GM12864 (cell line): ENCODE measurements around the gene SULF2.

Experiments used
- DNase-seq: peaks from one replicate; pipeline ENCODE4 v3.0.0-alpha.2; 2011; ENCODE audit warnings: low read depth
- H3K4me3 ChIP-seq: 2 replicates; pipeline ENCODE4 v1.5.1; 2011; ENCODE audit warnings: mild to moderate bottlenecking, low read depth, low read length, control low read depth
- TF ChIP-seq, protein P1 (sequence below): IDR thresholded peaks from 2 replicates; pipeline ENCODE4 v1.5.1; 2011; ENCODE audit warnings: low read depth, mild to moderate bottlenecking, moderate library complexity, low read length, control low read depth, inconsistent platforms; ENCODE audit errors: missing control alignments

Gene SULF2

DNA sequence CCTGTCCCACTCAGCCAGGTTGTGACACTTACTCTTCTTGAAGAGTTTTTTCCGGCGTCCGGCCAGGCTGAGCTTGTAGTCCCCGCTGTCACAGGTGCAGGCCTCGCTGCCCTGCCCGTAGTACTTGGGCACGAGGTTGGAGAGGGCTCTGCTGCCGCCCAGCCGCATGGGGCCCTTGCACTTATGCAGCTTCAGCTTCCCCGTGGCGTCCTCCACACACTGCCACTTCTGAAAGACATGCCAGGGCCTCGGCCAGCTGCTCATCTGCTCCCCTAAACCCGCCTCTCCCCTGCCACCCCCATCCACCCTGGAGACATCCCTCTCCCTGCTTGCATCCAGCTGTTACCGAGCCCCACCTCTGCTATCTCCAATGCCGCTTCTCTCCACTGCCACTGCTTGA is 113.1 kb downstream of the SULF2 start:
- H3K4me3 ChIP-seq: no peak overlapping the region
- no peak for DNase-seq
- TF ChIP-seq, protein P1, sequence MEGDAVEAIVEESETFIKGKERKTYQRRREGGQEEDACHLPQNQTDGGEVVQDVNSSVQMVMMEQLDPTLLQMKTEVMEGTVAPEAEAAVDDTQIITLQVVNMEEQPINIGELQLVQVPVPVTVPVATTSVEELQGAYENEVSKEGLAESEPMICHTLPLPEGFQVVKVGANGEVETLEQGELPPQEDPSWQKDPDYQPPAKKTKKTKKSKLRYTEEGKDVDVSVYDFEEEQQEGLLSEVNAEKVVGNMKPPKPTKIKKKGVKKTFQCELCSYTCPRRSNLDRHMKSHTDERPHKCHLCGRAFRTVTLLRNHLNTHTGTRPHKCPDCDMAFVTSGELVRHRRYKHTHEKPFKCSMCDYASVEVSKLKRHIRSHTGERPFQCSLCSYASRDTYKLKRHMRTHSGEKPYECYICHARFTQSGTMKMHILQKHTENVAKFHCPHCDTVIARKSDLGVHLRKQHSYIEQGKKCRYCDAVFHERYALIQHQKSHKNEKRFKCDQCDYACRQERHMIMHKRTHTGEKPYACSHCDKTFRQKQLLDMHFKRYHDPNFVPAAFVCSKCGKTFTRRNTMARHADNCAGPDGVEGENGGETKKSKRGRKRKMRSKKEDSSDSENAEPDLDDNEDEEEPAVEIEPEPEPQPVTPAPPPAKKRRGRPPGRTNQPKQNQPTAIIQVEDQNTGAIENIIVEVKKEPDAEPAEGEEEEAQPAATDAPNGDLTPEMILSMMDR: no peak

DNA sequence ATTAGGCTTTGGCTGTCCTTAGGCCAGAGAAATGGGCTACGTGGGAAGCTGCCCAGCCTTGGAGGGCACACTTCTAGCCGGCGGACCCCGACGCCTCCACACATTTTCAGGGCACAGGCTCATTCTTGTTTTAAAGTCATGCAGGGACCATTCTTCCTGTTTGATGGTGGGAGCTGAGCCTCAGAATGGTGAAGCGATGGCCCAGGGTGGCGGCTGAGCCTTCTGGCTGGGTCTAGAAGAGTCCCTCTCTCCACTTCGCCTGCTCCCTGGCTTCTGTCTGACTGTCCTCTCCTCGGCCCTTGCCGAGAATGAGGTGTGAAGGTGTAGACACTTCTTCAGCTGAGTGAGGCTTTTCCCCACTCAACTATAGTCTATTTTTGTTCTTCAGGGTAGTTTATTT is 114.4 kb downstream of the SULF2 start:
- DNase-seq: no peak
- TF ChIP-seq, protein P1: no peak
- H3K4me3 ChIP-seq: no peak overlapping the region

DNA sequence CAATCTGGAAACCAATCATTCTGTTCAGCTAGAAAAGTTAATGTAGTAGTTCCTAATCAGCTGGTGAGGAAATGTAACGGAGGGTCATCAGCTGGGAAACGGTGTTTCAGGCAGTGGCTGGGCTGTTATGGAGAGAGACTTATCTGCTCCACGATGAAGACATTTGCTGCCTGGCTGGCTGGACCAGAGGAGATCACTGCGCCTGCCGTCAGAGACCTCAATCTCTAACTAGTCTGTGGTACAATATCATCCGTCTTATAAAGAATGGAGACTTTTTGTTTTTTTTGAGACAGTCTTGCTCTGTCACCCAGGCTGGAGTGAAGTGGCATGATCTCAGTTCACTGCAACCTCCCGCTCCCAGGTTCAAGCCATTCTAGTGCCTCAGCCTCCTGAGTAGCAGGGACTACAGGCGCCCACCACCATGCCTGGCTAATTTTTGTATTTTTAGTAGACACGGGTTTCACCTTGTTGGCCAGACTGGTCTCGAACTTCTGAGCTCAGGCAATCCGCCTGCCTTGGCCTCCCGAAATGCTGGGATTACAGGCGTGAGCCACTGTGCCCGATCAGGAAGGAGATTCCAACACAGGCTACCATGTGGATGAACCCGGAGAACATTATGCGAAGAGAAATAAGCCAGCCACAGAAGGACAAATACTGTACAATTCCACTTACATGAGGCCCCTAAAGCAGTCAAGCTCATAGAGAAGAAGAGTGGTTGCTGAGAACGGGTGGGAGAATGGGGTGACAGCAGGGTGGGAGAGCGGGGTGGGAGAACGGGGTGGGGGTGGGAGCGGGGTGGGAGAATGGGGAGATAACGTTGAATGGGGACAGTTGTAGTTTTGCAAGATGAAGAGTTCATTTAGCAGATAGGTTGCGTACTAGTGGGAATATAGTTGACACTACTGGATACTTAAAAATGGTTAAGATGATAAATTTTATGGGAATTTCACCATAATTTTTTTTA is 115.1 kb downstream of the SULF2 start:
- H3K4me3 ChIP-seq: no peak overlapping the region
- DNase-seq: no peak
- TF ChIP-seq, protein P1: no peak

DNA sequence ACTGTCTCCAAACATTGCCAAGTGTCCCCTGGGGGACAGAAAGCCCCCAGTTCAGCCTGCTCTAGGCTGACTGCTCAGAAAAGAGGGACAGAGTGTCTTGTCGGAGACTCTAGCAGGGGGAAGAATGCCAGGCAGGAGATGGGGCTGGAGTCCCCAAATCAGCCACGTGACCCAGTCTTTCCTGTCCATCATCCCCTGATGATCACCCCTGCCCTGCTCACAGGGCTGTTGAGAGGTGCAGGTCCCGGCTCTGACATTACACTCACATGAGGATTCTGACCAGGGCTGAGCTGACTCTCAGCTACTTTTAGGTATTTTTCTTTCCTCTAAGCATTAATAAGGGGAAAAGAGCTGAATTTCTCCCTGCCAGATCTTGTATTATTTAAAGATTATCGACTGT is 115.8 kb downstream of the SULF2 start:
- no peak for DNase-seq
- TF ChIP-seq, protein P1: no peak
- H3K4me3 ChIP-seq: no peak overlapping the region

DNA sequence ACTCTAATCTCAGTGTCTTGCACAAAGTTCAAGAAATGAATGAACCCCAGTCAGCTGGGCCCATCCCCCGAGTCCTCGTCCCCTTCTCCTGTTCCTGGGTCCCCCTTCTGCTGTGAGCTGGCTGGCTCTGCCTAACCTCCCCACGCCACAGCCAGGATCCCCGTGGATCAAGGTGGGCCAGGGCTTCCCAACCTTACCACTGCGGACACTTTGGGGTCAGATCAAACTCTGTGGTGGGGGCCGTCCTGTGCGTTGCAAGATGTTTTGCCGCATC is 116.2 kb downstream of the SULF2 start:
- TF ChIP-seq, protein P1: no peak
- no peak for DNase-seq
- no peak overlapping the region for H3K4me3 ChIP-seq

DNA sequence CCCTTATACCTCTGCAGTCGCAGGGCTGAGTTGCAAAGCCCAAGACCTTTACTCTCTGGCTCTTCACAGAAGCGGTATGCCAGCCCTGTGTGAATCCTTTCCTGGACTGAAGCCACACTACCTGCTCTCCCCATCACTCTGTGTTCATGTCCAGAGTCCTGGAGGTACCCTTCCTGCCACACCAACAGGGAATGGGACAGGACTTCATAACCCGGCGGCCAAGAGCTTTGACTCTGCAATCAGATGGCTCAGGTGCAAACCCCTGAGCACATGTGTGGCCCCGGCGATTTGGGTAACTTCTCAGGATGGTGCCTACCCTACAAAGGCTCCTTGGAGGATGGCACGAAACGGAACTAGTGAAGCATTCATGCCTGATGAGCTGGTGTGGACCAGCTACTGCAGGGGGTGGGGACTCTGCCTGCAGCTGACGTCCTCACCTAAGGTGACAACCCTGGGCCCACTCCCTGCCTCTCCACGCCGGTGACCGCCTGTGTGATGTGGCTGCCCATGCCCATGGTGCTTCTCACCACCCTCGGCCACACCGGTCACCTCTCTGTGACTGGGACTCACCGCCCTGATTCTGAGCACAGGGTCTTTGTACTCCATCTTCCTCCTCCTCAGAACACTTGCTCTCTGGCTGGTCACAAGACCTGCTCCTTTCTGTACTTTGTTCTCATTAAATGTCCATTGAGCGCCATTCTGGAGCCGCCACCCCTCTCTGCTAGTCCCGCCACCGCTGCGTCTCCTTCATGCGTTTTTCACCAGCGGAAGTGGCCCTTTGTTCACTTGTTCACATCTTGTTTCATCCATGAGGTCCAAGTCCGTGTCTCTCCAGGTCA is 116.7 kb downstream of the SULF2 start:
- TF ChIP-seq, protein P1: no peak
- DNase-seq: no peak
- H3K4me3 ChIP-seq: no peak overlapping the region
